GM19240 (cell line): ENCODE results near the gene PARP16.
"Not testable (repeated sequence)": the region's sequence is repeated elsewhere in the genome, so short reads cannot be mapped to it uniquely, and the experiment has no call there.

Source experiments
- DNase-seq: peaks from one replicate; pipeline ENCODE4 v3.0.0; 2011; ENCODE audit warnings: low spot score; ENCODE audit not compliant: insufficient read length

PARP16 gene

GRCh38 chr15:65245096-65245856 lies 41.4 kb downstream of the PARP16 start:
- no peak for DNase-seq

- no peak for DNase-seq
Observed at GRCh38 chr15:65244638-65245037, 42.0 kb downstream of the PARP16 start.

DNA sequence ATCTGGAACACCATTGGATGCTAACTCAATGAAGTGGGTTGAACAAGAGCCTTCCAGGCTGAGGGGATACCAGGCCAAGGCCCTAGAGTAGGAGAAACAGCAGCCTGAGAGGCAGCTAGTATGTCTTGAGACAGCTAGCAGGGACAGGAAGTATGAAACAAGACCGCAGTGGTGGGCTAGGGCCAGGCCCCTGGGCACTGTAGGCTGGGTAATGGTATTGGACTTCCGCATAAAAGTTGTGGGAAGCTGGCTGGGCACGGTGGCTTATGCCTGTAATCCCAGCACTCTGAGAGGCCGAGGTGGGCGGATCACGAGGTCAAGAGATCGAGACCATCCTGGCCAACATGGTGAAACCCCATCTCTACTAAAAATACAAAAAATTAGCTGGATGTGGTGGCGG lies 50.2 kb downstream of the PARP16 start:
- not testable (repeated sequence) for DNase-seq

DNA sequence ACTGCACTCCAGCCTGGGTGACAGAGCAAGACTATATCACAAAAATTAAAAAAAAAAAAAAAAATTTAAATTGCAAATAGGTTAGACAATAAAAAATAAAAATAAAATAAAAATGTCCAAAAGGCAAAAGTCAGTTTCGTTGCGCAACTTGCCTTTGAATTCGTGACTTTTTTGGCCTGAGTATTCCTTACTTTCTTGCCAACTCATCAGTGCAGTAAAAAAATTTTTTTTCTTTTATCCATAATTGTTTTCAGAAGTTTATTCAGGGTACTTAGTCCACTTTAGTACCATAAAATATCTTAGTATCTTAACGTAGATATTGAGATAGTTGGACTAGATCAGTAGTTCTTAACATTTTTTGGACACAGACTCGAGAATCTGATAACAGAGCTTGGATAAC lies 53.0 kb downstream of the PARP16 start:
- no peak for DNase-seq

DNA sequence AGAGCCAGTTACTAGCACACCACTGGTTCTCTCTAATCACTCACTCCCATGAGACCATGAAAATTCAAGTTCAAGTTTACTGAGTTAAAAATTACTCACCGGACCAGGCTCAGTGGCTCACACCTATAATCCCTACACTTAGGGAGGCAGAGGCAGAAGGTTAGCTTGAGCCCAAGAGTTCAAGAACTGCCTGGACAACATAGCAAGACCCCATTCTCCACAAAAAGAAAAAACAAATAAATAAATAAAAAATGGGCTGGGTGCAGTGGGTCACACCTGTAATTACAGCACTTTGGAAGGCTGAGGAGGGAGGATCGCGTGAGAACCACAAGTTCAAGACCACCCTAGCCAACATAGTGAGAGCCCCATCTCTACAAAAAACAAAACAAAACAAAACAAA lies 54.2 kb downstream of the PARP16 start:
- no peak for DNase-seq

- no peak for DNase-seq
Observed at GRCh38 chr15:65231306-65231705, 55.4 kb downstream of the PARP16 start.

- DNase-seq = not testable (repeated sequence)
Observed at GRCh38 chr15:65226901-65227300, 59.8 kb downstream of the PARP16 start.

GRCh38 chr15:65226221-65226620 lies 60.5 kb downstream of the PARP16 start:
- DNase-seq = no peak

GRCh38 chr15:65223996-65224395 lies 62.7 kb downstream of the PARP16 start:
- DNase-seq = no peak

DNA sequence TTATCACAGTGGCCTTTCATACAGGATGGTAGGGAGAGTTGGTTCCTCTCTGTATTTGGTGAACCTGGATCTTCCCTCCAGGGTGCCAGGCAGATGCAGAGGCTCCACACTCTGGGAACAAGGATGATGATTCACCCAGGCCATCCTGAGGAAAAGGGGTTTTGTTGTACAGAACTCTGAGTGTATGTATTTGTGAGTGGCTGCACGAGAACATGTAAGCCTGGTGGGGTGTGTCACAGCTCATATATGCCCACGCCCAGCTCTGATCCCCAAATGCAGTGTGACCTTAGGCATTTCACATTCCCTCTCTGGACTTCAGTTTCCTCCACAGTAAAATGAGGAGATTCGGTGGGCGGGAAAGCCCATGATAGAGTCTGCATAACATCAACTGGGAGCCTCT lies 63.8 kb downstream of the PARP16 start:
- no peak for DNase-seq

DNA sequence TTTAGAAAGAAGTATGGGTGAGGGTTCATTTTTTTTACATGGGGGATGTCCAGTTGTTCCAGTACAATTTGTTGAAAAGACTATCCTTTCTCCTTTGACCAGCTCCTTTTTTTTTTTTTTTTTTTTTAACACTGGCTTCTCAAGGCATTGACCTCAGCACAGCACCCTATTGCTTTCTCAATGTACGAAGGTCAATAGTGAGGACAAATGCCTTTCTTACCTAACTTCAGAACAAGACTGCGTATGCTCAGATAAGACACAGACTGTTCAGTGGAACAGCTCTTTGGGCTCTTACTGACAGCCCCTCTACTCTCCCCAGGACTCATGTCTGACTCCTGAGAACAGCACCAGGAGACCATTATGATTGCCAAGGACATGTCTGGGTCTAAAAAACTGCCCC lies 65.0 kb downstream of the PARP16 start:
- DNase-seq = no peak

GRCh38 chr15:65219137-65219536 lies 67.5 kb downstream of the PARP16 start:
- no peak for DNase-seq

DNA sequence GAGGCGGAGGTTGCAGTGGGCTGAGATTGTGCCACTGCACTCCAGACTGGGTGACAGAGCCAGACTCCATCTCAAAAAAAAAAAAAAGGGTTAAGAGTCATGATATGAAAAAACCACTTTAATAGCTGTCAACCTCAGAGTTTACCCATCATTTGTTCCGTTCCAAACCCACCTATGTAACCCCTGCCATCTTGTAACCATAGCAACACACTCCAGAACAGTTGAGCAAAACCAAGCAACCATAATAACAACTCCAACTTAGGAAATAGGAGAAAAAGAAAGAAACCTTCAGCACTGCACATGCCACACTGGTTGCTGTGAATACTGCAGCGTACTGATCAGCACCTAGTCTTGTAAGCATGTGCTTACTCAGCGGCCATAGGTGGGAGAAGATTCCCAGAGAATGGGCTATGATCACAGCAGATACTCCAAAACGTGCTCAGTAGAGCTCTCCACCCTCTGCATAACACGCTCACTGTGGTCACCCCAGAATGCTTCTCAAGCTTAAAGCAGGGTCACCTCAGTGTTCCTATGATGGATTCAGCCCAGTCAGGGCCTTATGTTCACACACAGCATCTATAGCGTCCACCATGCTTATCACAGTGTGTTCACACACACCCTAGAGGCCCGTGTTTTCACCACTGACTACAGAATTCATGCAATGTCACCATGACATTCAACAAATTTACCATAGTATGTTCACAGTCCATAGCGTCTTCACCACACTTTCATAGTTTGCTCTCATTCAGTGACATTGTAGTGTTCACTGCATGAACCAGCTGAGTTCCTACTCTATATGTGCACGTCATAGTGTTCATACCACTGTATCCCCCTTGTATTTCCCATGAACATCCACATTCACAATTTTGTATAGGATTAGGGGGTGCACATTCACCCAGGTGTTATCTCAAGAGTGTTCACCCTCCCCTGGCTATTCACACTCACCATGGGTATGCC lies 68.9 kb downstream of the PARP16 start:
- no peak for DNase-seq

DNA sequence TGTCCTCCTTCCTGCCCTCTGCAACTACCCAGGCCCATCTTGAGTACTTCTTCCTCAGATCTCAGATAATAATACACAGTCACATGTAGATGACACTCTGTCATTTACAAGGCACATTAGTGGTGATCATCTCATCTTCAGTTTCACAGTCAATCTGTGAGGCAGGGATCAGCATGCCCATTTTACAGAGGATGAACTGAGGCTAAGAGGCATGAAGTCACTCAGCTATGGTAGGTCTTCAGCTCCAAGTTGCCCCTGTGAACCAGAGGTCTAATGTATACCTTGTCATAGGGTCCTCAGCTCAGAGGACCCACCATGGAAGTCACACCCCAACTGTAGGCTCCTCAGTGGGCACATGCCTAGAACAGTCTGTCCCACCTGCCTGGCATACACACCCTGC lies 71.2 kb downstream of the PARP16 start:
- no peak for DNase-seq

GRCh38 chr15:65214010-65214409 lies 72.7 kb downstream of the PARP16 start:
- DNase-seq = no peak

DNA sequence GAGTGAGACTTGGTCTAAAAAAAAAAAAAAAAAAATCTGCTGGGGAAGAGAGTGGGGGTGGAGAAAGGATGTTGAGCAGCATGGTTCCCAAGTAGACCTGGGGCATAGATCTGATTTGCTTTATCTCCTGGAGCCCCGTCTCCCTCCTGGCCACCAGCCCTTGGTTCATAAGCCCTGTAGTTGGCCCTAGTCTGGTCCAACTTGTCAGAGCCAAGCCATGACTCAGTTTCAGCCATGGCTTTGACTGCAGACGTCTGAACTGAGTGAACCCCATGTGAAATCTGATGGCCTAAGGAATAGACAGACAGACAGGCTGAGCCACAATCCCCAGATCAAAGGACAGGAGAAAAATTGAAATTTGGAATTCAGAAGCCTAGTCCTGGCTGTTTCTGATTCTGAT lies 73.4 kb downstream of the PARP16 start:
- DNase-seq = no peak

GRCh38 chr15:65212097-65212496 lies 74.6 kb downstream of the PARP16 start:
- DNase-seq = peak; percentile 27

DNA sequence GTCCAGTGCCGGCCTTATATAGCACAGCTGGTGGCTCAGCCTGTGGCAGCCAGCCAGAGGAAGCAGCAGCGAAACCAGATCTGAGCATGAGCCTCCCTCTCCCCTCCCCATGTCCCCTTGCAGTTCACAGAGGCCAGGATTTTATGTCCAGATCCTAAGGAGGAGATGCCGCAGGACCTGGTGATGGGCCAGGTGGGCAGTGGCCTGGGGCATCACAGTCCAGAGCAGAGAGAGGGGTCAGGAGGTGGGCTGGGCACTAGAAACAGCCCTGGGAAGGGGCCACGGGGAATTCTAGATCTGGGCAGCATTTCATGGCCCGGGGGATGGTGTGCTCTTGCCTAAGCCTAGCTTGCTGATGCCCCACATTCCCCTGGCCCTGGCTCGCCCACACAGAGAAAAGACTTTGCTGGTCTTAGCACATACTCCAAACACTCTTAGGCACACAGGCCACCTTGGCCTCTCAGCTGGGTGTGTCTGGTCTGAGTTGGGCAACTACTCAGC lies 75.2 kb downstream of the PARP16 start:
- no peak for DNase-seq

DNA sequence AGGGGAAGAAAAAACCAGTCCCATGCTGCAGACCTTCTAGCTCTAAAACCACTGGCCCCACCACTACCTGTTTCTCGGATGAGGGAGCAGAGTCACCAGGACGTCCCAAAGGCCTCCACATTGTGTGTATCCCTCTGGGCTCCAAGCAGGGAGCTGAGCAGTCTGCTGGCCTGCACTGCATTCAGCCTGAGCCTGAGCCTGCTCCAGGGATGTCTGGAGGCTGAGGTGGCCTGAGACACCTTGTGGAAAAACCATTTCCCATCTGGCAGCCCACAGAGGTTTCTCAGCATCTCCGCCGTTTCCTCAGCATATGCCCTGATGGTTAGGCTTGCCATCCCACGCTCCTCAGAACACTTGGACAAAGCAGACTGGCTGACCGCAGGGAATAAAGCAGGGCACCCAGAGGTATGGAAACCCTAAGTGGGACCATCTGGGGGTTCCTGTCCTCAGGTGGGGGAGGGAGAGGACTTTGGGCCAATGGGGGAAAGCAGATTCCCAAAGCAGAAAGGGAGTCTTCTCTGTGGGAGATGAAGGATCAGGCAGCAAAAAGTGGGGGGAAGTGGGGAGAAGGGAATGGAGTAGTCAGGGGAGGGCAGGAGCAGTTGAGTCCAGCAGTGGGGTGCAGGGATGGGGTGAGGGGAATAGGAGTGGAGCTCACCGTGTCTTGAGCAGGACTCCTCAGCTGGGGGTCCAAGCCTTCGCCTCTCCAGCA lies 75.8 kb downstream of the PARP16 start, which contains the start of gene CILP:
CILP (minus strand) TSS at position 704 of the 712 bp plus-strand sequence. CDS start 1,718 bp downstream, outside the sequence.
- no peak for DNase-seq

DNA sequence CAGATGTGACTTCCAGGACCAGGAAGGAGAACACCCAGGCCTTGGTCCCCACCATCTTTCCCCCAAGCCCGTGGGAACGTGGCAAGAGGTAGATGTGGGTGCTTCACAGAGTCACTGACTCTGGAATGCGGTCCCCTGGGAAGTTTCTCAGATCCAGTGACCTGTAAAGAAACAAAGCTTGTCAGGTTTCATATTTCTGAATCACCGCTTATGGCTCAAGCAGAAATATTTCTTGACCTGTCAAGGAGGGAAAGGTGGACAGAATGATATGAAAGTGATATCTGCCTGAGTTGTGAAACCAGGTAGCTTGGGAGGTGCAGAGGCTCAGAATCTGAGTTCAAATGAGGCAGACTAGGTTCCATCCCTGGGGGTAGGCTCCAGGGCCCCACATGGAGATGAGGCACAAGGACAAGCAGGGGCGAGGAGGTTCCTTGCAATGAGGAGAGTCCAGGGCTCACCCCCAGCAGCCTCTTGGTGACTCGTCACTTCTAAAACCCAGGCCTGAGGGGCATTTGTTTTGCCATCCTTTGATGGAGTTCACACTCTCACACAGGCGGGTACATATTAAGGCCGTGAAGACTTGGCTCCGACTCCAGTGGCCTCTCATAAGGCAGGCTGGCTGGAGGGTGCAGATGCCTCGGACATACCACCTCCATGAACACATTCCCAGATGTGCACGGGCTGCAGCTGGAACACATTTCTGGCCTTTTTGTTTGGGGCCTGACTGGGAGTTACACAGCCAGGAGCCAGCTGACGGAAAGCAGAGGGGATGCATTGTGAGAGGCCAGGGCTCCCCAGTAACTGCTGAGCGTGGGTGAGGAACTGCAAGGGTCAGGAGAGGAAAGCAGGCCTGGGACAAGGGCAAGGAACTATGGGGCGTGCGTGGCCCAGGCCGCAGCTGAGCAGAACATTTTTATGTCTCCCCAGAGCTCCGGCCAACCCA lies 76.7 kb downstream of the PARP16 start:
- DNase-seq = no peak
